K562 (cell line): ENCODE results near the gene RPN1. TPM values are rescaled to one million over a fixed set of nuclear protein-coding genes. Genes with fewer than 3 reads are reported as not detected.

Source experiments
- CHD1 ChIP-seq: fragments of 200-600 bp; sonication (generic); IDR thresholded peaks from one replicate; pipeline ENCODE4 v1.6.1; 2012; ENCODE audit warnings: mild to moderate bottlenecking, moderate library complexity, low read length, inconsistent platforms
- EP400 ChIP-seq: fragments of 450-650 bp; IDR thresholded peaks from 2 replicates; pipeline ENCODE4 v1.6.1; 2017; ENCODE audit warnings: antibody characterized with exemption, mild to moderate bottlenecking, moderate library complexity
- ESRRA ChIP-seq: fragments of 450-650 bp; IDR thresholded peaks from 2 replicates; pipeline ENCODE4 v1.6.1; 2014; ENCODE audit warnings: low read depth, mild to moderate bottlenecking, moderate library complexity, borderline replicate concordance
- FIP1L1 ChIP-seq: fragments of 200-400 bp; formaldehyde crosslinking; IDR thresholded peaks from 2 replicates; pipeline ENCODE4 v1.6.1; 2018; ENCODE audit warnings: mild to moderate bottlenecking, low read depth, low read length; ENCODE audit not compliant: poor library complexity, severe bottlenecking
- GATAD2B ChIP-seq: fragments of 450-650 bp; IDR thresholded peaks from 2 replicates; pipeline ENCODE4 v1.6.1; 2017; ENCODE audit warnings: mild to moderate bottlenecking, borderline replicate concordance
- MIER1 ChIP-seq: fragments of 450-650 bp; IDR thresholded peaks from 2 replicates; pipeline ENCODE4 v1.6.1; 2016; ENCODE audit warnings: antibody characterized with exemption, mild to moderate bottlenecking, low read depth
- NFE2L1 ChIP-seq: fragments of 450-650 bp; IDR thresholded peaks from 2 replicates; pipeline ENCODE4 v1.6.1; 2016; ENCODE audit warnings: missing genetic modification characterization, low read depth, mild to moderate bottlenecking, missing compliant biosample characterization, moderate library complexity, borderline replicate concordance
- PYGO2 ChIP-seq: fragments of 450-650 bp; IDR thresholded peaks from 2 replicates; pipeline ENCODE4 v1.6.1; 2016; ENCODE audit warnings: mild to moderate bottlenecking, missing genetic modification characterization, moderate library complexity, missing compliant biosample characterization
- RBM25 ChIP-seq: fragments of 200-400 bp; formaldehyde crosslinking; IDR thresholded peaks from 2 replicates; pipeline ENCODE4 v1.6.1; 2018; ENCODE audit warnings: low read length, low read depth, moderate library complexity; ENCODE audit not compliant: severe bottlenecking
- SIX5 ChIP-seq, 2 experiments: IDR thresholded peaks; 2 replicates each; pipeline ENCODE4 v1.6.1; 2011; ENCODE audit warnings: low read length in 2 of 2, borderline replicate concordance in 1 of 2, low read depth in 1 of 2, mild to moderate bottlenecking in 1 of 2, moderate library complexity in 1 of 2; ENCODE audit not compliant: insufficient read depth in 1 of 2
- TAF9B ChIP-seq: fragments of 450-650 bp; IDR thresholded peaks from 2 replicates; pipeline ENCODE4 v1.6.1; 2018; ENCODE audit warnings: mild to moderate bottlenecking; ENCODE audit not compliant: partially characterized antibody
- TARDBP ChIP-seq: fragments of 450-650 bp; IDR thresholded peaks from 2 replicates; pipeline ENCODE4 v1.6.1; 2016
- TEAD4 ChIP-seq, 2 experiments: sonication (generic) in 1 of 2; formaldehyde crosslinking in 1 of 2; IDR thresholded peaks; 2 replicates each; pipeline versions ENCODE4 v1.6.1 to v1.8.0; 2012 to 2022; ENCODE audit warnings: borderline replicate concordance in 1 of 2, inconsistent platforms in 1 of 2, low read length in 1 of 2, mild to moderate bottlenecking in 1 of 2, missing genetic modification reagents in 1 of 2
- YY1 ChIP-seq, 3 experiments: IDR thresholded peaks; 2 replicates each; pipeline ENCODE4 v1.6.1; 2011; ENCODE audit warnings: low read length in 2 of 3, mild to moderate bottlenecking in 2 of 3, moderate library complexity in 2 of 3, borderline replicate concordance in 1 of 3, control low read depth in 1 of 3, low read depth in 1 of 3; ENCODE audit not compliant: insufficient read depth in 3 of 3, insufficient replicate concordance in 2 of 3, control insufficient read depth in 1 of 3, insufficient read length in 1 of 3; ENCODE audit errors: extremely low read depth in 1 of 3
- ZNF274 ChIP-seq: IDR thresholded peaks from 2 replicates; pipeline ENCODE4 v1.6.1; 2011; ENCODE audit warnings: low read depth, mild to moderate bottlenecking, low read length, moderate library complexity, borderline replicate concordance
- ZNF324 ChIP-seq: fragments of 250-450 bp; sonication (Bioruptor Pico); IDR thresholded peaks from 2 replicates; pipeline ENCODE4 v1.4.0; 2020; ENCODE audit warnings: mild to moderate bottlenecking
- polyA plus RNA-seq, 8 experiments: library from polyadenylated mRNA; depleted of rRNA in 4 of 8; stranded (reverse) in 5 of 8; unstranded in 3 of 8; fragments of >200 nt; fragmentation: Nextera tagmentation in 2 of 8; fragmentation: Illumina TruSeq in 1 of 8; extraction: Ambion mirVana in 2 of 8; extraction: Trizol in 1 of 8; gene quantifications; 2 replicates each; pipeline versions ENCODE4 v1.2.1 to v1.2.3, GENCODE V29; 2011 to 2014; ENCODE audit warnings: inconsistent platforms in 1 of 8, missing spikeins in 1 of 8
- total RNA-seq, 7 experiments: library from RNA; depleted of rRNA in 6 of 7; stranded (reverse); fragments of >200 nt in 6 of 7; fragmentation: Illumina TruSeq in 2 of 7; extraction: Trizol in 2 of 7; gene quantifications; 2 replicates each; pipeline versions ENCODE4 v1.2.1 to v1.2.3, GENCODE V29; 2011 to 2021; ENCODE audit warnings: low replicate concordance in 1 of 7
- TF ChIP-seq, protein P1 (sequence below): fragments of 450-650 bp; IDR thresholded peaks from 2 replicates; pipeline ENCODE4 v1.6.1; 2014; ENCODE audit warnings: low read depth, mild to moderate bottlenecking, moderate library complexity, borderline replicate concordance
- TF ChIP-seq, protein P2 (sequence below): fragments of 250-450 bp; sonication (Bioruptor Pico); IDR thresholded peaks from 2 replicates; pipeline ENCODE4 v1.8.0; 2022; ENCODE audit warnings: moderate library complexity, mild to moderate bottlenecking, inconsistent platforms
- TF ChIP-seq, protein P3 (sequence below): fragments of 250-450 bp; sonication (Bioruptor Pico); IDR thresholded peaks from 2 replicates; pipeline ENCODE4 v1.8.0; 2021; ENCODE audit warnings: moderate library complexity, mild to moderate bottlenecking, inconsistent platforms

RPN1 gene
- total and polyA plus RNA-seq, 9 of the 15 experiments (the other 6 are each of a cell fraction or from before 2014, with no cell fraction given): 39.5 to 300 (median 148) TPM

- TF ChIP-seq, protein P1, sequence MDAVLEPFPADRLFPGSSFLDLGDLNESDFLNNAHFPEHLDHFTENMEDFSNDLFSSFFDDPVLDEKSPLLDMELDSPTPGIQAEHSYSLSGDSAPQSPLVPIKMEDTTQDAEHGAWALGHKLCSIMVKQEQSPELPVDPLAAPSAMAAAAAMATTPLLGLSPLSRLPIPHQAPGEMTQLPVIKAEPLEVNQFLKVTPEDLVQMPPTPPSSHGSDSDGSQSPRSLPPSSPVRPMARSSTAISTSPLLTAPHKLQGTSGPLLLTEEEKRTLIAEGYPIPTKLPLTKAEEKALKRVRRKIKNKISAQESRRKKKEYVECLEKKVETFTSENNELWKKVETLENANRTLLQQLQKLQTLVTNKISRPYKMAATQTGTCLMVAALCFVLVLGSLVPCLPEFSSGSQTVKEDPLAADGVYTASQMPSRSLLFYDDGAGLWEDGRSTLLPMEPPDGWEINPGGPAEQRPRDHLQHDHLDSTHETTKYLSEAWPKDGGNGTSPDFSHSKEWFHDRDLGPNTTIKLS: peak; percentile 94
- TF ChIP-seq, protein P2, sequence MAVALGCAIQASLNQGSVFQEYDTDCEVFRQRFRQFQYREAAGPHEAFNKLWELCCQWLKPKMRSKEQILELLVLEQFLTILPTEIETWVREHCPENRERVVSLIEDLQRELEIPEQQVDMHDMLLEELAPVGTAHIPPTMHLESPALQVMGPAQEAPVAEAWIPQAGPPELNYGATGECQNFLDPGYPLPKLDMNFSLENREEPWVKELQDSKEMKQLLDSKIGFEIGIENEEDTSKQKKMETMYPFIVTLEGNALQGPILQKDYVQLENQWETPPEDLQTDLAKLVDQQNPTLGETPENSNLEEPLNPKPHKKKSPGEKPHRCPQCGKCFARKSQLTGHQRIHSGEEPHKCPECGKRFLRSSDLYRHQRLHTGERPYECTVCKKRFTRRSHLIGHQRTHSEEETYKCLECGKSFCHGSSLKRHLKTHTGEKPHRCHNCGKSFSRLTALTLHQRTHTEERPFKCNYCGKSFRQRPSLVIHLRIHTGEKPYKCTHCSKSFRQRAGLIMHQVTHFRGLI (CRISPR knock-in tag): no peak
- TF ChIP-seq MIER1 (no peak), TAF9B (peak; percentile 65), EP400 (peak; percentile 87), PYGO2 (tag) (no peak), ZNF324 (CRISPR knock-in tag) (no peak), CHD1 (peak; percentile 71), YY1 (IDR thresholded peaks at IDR 0.05; ENCODE audit: borderline replicate concordance in 1 of 3, control insufficient read depth in 1 of 3, extremely low read depth in 1 of 3, insufficient read depth in 3 of 3, insufficient read length in 1 of 3, insufficient replicate concordance in 2 of 3, low read depth in 1 of 3, low read length in 2 of 3) (peak; percentile 58 to 90 (median 84)), RBM25 (peak; percentile 21), FIP1L1 (no peak), TEAD4 (IDR thresholded peaks at IDR 0.05; ENCODE audit: low read length) (no peak), TEAD4 (CRISPR knock-in tag; IDR thresholded peaks at IDR 0.05; ENCODE audit: borderline replicate concordance) (no peak), ZNF274 (no peak), NFE2L1 (tag) (no peak), GATAD2B (no peak), SIX5 (IDR thresholded peaks at IDR 0.05; ENCODE audit: borderline replicate concordance in 1 of 2, insufficient read depth in 1 of 2, low read depth in 1 of 2, low read length in 2 of 2) (no peak), TARDBP (no peak), ESRRA (no peak)
- TF ChIP-seq, protein P3, sequence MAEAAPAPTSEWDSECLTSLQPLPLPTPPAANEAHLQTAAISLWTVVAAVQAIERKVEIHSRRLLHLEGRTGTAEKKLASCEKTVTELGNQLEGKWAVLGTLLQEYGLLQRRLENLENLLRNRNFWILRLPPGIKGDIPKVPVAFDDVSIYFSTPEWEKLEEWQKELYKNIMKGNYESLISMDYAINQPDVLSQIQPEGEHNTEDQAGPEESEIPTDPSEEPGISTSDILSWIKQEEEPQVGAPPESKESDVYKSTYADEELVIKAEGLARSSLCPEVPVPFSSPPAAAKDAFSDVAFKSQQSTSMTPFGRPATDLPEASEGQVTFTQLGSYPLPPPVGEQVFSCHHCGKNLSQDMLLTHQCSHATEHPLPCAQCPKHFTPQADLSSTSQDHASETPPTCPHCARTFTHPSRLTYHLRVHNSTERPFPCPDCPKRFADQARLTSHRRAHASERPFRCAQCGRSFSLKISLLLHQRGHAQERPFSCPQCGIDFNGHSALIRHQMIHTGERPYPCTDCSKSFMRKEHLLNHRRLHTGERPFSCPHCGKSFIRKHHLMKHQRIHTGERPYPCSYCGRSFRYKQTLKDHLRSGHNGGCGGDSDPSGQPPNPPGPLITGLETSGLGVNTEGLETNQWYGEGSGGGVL (CRISPR knock-in tag): no peak
Observed at GRCh38 chr3:128650096-128651050, at the start of gene RPN1 (continued).
